Suprapubic skin (tissue), 4 donors: ENCODE results near the gene PRR36.

Experiments used
- CTCF ChIP-seq, 2 donors: fragments of 200-600 bp in 1 of 2; fragments of 450-650 bp in 1 of 2; sonication (generic) in 1 of 2; IDR thresholded peaks; one replicate each; pipeline ENCODE4 v1.5.1; 2016 to 2019; ENCODE audit warnings: antibody characterized with exemption in 2 of 2, mild to moderate bottlenecking in 1 of 2, moderate library complexity in 1 of 2
- EP300 ChIP-seq: sonication (generic); formaldehyde crosslinking; IDR thresholded peaks from one replicate; pipeline ENCODE4 v1.6.1; 2017; ENCODE audit warnings: antibody characterized with exemption
- POLR2A ChIP-seq, 2 donors: fragments of 450-650 bp; IDR thresholded peaks; one replicate each; pipeline ENCODE4 v1.6.1; 2017; ENCODE audit warnings: antibody characterized with exemption in 2 of 2, mild to moderate bottlenecking in 2 of 2, moderate library complexity in 2 of 2
- POLR2AphosphoS5 ChIP-seq, 3 donors: sonication (generic); formaldehyde crosslinking; IDR thresholded peaks; one replicate each; pipeline ENCODE4 v1.6.1; 2017; ENCODE audit warnings: antibody characterized with exemption in 3 of 3

GRCh38 chr19:7831452-7831851 lies 42.7 kb downstream of the PRR36 start:
- TF ChIP-seq CTCF (IDR thresholded peaks at IDR 0.05) (peak in 1 of 2 donors; percentile 11), POLR2A (IDR thresholded peaks at IDR 0.05) (no peak), POLR2AphosphoS5 (IDR thresholded peaks at IDR 0.05) (no peak), EP300 (no peak)
